CD4-positive, alpha-beta T cell treated with Interleukin-4 for 1 hour (primary cell): ENCODE data around the gene BCL6.
A peak's percentile ranks its signal among the peaks of the same experiment; 100 is the strongest.

Experiments
- DNase-seq, 2 donors: peaks; one replicate each; pipeline ENCODE4 v3.0.0-alpha.2; 2020 to 2022

BCL6 gene

DNA sequence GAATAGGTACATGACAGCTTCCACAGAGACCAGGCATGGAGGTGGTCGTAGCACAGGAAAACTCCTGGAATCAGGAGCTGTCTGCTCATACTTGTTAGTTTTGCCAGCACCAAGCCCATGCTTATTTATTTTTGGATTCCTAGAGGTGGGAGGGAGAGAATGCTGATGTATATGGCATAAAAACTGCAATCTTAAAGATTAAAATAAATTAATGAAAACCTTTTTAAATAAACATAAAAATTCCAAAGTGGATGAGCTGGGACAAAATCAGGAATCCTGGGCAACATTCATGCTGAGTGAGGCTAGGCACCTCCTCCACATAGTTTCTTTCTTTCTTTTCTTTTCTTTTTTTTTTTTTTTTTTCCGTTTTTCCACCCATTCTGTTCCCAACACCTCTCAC lies 14.3 kb upstream of the BCL6 start:
- DNase-seq, result no peak

DNA sequence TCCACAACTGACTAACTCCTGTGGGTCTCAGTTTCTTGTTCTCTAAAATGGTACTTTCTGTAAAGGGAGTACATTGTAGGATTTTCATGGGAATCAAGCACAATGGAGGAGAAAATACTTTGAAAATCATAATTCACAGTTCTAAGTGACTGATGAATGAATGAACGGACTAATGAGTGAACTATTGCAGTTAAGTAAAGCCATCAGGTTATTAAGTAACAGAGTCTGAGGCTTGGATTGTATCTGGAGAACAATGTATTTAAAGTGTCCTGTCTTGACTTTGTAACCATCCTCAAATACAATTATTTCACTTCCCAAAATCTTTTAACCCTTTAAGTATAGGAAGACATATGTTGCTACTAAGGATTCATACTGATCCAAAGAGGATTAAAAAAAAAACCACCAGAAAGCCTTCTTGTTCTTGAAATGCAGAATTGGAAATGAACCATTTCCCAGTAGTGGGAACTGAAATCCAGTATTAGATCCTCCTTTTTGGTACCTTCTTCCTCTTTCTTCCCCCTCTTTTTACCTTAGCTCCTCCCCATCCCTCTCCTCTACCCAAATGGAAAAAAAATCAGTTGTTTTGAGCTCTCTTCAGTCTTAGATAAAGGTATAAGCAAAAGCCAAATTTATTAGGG lies 13.2 kb upstream of the BCL6 start:
- DNase-seq, result no peak

DNA sequence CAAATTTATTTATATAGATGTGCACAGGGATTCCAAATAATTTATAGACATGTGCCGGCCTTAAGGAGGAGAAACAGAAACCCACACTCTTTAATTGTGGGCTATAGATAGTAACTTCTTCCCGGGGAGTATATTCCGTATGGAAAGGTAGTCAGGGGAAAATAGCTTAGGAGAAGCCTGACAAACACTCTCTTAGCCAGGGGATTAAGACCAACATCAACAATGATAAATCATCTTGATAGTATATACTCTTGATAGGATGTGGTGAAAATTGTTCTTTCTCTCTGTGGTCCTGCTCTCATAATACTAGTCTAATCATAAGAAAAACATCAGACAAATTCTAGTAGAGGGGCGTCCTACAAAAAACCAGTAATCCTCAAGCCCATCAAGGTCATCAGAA lies 8.2 kb upstream of the BCL6 start:
- no peak for DNase-seq

DNA sequence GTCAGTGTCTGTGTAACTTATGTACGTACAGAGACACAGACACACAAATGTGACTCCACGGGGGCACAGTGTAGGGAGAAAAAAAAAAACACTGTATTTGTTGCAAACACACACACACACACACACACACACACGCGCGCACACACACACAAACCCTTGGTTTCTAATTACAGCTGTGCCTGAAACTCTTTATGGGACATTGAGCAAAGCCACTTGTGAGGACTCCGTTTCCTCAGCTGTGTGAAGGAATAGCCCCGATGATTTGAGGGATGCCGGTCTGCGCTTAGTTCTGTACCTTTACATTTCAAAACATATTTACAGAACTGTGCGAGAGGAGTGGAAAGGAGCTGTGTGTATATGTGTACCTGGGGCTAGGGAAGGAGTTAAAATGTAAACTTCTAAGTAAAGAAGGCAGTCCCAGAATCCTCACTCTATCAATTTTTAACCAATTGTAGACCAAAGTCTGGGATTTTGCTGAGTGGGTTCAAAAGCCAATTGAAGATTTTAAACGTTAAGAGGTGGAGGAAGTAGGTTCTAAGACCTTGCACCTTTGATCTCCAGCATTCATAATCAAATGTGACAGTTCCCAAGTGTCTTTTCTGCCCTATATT lies 5.3 kb upstream of the BCL6 start:
- DNase-seq, result no peak

DNA sequence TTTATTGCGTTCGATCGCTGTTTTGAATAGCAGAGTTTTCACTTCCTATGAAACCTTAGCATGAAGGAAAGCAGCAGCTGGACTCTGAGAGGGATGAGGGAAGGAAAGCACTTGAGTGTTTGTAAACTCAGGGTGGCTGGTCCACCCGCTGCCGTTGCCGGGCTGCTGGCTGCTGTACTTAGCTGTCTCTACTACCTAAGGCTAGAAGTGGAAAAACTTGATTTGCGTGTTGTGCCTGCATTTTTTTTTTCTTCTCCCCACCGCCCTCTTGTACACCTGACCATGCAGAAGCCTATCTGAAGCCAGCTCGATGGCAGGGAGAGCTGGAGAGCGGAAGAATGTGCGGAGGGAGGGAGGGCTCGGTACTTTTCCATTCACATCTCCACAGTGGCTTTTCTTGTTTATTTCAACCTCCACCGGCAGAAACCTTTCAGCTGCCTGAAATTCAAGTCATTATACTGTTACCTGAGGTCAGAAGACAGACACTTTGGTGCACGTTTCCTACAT lies 4.8 kb upstream of the BCL6 start:
- no peak for DNase-seq

DNA sequence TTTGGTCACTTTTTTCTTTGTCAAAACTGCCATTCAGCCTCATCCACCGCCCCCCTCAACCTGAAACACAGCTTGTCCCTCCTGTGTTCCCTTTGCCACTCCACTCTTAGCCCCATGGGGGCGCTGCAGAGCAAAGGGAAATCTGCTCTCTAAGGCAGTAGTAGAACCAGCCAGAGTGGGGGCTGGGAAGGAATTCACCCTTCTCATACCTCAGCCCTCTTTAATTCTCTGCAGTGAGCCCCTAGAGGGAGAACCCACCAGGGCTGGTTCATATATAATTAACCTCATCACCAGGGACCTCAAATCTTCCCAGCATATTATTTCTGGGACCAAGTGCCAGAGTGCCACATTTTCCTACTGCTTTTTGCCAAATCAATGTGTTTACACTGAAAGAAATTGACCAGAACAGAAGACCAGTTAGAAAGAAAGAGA lies 2.8 kb upstream of the BCL6 start:
- DNase-seq, result peak; percentile 90 to 91

DNA sequence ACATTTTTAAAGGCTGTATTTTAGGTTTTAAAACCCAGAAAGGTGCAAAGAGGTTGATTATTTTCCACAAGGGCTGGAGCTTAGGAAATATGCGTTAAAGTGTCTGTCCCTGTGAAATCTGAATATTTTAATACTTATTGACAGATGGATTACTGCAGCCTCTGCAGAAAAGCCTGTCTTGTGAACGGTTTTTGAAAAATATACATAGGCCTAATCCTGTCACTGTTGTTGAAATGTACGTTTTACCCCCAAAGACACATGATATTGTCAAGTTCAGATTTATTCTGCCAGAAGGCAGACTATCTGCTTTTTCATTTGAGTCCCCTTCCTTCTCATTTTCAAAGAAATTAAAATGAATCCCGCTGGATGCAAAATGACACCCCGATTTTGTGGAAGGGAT lies 2.2 kb upstream of the BCL6 start:
- DNase-seq, result no peak

DNA sequence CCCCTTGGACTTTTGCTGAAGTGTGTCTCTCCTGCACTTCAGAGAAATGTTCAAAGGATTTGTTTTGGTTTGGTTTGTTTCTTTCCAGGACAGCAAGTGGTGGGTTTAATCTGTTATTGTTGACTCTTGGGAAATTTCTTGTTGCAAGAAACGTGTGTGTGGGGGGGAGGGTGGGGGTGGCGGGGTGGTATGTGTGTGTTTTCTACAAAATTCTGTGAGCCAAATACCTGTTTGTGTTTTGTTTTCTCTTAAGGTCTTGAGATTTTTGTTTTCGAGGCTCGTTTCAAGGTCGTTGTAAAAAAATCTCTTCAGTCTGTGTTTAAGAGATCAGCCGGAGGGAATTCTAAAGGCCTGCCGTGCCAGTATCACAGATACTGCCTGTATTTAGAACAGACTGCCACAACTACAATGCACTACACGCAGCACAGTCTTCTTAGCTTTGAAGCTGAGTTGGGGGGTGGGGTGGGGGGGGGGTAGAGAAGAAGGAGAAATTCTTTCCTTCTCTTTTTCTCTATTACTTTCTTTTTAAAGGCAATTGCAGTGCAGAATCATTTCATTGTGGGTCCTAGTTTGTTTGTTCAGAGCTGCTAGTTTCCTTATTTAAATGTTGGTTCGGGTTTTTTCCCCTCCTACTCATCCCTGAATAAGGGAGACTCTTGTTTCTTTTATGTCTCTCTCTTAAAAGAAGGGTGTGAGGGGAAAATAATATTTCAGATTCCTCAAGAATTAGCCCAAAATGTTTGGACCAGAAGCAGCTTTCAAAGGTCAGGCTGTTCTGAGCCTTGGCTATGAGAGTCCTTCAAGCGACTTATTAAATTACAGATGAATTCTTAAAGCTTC lies 1.4 kb upstream of the BCL6 start:
- DNase-seq, result peak in 1 of 2 donors; percentile 56

DNA sequence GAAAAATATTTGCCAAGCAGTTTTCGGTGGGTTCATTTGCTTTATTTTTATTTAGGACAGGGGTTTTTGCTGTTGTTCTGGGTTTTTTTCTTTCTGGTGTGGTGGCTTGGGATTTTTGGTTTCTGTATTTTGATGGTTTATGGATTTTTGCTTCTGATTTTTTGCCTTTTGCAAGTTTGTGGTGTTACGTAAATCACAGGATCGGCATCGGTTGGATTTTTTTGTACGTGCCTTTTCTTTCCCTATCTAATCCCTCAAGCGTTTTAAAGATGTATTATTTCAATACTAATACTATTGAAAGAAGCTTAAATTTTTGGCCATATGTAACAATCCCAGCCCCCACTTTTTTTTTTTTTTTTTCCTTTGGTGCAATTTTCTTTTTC lies 782 bp upstream of the BCL6 start:
- no peak for DNase-seq

DNA sequence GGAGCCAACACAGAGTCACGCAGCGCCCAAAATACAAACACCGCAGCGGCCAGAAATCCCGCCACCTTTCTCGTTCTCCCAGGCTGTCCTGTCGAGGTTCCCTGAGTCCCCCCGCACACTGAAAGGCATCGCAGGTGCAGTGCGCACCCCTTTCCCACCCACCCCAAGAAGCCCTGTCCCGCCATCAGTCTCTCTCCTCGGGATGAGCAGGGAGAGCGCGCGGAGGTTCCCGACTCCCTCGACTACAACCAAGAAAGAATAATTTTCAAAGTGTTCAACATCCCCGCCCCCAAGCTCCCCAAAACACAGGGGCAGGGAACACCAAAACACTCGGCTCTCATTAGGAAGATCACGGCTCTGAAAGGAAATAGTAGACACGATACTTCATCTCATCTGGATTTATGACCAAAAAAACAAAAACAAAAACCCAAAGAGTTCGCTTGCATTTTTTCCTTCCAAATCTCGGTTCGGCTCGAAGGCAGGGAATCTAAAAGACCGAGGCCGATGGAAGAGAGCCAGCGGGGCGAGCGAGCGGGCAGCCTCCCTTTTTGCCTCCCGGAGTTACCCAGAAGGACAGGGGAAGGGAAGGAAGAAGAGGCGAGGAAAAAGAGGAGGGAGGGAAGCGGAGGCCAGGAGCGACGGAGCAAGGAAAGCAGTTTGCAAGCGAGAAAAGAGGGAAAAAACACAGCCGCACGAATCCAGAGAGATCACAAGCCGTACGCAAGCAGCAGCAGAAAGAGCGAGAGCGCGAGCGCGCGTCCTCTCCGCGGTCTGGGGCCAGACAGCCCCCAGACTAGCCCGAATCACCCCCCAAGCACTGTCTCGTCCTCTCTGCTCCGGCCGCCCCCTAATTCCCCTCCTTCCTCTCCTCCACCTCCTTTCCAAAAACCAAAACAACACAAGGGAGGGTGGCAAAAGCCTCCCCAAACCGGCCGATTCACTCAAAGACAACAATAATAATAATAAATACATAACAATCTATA lies 808 bp downstream of the BCL6 start:
- peak; percentile 77 to 81 for DNase-seq

DNA sequence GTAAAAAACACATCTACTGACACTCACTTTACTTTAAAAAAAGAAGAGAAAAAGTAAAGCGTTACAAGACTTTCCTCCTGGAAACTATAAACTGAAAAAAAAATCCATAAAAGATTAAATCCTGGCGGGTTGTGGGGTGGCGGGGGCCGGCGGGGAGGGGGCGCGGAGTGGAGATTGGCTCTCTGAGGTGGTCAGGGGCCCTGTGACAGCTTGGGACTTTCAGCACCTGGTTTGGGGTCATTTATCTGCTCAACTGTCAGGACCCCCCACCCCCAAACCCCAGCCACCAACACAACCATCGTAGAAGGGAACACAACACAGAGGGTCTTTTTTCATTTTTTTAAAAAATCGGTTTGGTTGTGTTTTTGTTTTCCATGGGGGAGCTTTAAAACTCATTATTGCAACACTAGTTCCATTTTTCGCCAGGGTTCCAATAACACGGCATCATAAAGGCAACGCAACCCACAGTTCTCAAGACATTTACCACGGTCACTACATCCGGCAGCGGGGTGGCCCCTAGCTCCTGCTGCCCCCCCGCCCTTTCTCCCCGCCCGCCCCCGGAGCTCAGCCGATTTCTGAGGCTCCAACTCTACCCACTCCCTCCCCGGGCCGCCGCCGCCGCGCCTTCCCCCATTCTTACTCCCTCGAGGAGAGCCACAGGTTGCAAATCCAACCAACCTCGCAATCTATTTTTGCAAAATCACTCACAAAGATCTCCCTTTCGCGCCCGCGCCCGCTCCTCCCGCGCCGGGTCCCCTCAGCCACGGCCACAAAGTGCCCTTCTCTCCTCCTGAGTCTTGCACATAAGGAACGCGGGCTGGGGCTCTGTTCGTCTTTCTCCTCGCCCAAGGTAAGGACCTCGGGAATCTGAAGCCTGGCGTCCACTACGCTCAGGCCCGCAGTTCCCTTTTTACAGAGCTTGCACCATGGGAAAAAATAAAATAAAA lies 1.8 kb downstream of the BCL6 start:
- DNase-seq, result peak; percentile 67 to 77

DNA sequence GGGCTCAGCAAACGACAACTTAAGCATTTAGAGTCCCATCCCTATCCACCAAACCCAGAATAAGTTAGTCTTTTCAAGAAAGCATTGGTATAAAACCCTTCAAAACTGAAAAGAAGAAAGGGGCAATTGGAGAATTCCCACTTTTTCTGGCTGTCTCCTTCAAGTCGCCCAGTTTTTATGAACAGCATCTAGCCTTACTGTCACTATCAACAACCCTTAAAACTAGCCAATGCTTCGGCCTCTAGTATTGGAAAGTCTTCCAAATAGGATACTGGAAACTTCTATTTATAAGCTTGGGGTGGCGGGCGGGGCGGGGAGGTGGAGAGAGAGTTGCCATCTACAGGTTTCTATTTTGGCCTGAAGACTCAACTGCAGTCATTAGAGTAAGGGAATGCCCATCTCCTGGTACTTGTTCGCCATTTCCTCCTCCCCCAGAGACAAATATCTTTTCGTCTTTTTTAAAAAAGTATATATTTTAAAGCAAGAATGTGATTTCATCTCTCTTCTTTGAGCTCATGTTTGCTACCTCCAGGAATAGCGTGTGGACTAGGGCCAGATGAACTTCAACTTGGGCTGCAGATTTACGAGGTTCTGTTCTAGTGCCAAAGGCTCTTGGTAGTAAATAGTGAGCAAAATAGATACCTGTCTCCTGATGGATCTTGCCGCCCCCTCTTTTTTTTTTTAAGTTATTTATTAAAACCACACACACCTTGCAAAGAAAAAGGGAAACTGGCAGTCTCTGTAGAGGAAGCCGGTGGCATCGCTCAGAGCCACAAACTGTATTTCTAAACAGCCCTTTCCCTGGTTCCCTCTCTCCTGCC lies 2.7 kb downstream of the BCL6 start:
- peak; percentile 37 to 58 for DNase-seq

DNA sequence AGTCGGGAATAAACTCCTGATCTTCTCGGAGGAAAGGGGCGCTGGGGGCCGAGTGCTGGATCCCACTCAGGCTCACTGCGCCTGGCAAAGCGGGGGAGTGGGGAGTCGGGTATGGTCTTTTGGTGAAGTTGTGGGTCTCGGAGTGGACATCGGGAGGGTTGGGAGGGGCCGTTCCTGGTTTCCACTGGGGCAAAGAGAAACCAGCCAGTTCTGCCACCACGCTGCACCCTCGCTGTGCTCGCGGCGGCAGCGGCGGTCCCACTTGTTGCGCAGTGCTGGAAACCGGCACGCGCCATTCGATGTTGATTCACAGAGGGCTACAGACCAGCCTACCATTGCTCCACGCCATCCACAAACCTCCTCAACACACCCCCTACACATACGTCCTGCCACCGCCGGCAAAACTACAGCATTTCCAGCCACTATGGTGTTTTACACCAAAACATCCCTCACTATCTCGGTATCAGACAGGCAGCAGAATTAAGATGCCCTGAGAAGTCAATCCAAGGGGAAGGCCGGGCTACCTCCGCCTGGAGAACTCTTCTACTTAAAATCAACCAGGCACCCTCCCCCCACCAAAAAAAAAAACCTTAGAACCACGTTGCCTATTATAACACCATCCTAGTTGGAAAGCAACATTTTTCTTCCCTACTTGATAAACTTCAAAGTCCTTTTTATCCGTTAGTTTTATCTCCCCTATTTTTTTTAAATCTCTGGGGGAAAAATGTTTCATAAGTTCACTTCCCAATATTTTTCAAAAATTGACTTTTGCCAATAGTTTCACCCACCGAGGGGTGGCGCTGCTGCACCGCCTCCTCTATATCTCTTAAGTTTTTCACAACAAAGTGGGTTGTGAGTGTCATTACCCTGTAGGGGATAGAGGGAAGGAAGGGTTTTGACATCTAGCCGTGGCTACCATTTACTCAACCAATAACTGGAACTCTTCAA lies 3.6 kb downstream of the BCL6 start:
- peak; percentile 80 to 82 for DNase-seq

DNA sequence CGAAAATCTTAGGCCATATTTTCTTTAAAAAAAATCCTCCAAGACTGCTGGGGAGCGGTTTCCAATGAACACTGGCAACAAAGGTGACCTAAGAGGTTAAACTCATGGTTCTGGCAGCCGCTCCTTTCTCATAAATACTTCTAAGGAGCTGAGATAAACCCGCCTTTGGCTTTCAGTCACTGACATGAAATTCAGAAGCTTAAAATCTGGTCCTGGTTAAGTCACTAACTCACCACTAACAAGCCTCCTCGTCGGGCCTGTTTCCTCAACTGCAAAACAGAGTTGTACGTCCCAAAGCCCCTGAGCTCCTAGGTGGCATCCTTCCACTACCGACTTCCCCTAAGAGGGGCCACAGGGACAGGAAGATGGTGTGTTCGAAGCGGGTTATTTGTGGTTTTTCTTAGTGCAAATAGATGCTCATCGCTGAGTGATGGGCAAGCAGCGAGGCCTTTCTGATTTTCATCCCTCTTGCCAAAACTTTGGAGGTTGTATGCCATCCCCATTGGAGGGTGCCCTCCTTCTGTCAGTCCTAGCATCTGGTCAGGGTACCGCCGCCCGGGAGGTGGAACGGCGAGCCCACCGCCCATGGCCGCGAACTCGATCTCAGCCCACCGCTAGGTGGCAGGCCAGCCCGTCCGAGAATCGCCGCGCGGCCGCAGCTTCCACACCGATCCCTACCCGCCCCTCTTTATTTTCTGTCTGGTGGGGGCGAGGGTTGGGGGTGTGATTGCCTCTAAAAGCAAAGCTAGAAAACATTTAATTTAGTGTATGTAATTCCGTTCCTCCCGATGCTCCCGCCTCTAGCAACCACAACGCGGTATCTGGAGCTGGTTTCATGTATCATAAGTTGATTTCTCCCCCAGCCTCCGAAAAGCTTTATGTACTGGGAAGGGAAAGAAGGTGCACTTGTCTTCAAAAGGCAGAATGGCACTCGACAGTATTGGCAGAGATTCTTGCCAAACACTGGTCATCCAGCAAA lies 4.6 kb downstream of the BCL6 start:
- DNase-seq, result peak; percentile 74 to 76

DNA sequence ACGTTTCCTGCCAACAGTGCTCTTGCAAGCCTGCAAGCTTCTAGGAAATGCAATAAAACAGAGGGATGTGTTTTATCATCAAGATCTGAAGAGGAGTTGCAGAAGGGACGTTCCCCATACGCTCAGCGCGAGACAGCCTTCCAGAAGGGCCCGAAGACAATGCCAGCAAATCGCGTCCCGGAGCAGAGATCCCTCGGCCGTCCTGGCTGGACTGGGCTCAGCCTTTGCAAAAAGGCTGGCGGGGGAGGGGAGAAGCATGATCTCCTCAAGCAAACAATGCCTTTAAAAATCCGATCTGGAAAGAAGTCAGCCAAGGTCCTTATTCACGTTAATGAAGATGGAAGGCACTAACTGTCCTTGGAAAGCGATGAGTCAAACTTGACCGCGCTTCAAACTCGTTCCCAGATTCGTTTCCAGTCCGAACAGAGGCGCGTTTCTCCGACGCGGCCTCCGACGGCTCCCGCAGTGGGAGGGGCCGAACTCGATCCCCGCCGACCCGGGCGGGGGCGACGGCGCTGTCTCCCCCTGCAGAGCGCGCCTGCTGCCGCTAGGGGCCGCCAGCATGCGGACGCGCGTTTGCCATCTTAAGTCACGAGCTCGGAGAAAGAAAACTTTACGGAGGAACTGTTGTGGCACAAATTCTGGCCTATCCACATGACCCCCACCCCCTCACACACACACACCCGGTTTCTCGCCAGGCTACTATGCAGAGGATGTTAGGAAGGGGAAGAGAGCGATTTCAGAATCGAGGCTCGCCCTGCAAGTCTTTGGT lies 5.5 kb downstream of the BCL6 start:
- peak; percentile 84 to 85 for DNase-seq

DNA sequence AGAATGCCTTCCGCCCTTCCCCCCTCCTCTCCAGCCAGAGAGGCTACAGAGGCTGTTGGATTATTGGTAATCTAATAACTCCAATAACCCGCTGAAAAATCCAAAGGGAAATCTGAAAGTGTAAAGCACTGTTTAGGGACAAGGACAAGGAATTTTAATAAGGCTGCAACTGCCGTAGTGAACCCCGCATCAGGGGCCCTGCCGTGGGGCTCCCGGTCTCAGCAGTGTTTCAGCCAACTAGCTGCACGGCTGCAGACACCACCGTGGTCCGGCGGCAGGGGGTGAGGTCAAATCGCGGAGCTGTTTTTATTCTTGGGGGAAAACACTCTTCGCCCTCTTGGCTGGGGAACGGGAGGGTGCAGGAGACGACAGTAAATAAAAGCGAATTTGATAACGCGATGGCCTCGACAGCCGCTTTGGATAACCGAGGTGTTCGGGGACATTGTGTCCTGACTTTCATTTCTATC lies 6.1 kb downstream of the BCL6 start:
- DNase-seq, result peak in 1 of 2 donors; percentile 49
